ENCODE data around the gene PKP1.

DNA sequence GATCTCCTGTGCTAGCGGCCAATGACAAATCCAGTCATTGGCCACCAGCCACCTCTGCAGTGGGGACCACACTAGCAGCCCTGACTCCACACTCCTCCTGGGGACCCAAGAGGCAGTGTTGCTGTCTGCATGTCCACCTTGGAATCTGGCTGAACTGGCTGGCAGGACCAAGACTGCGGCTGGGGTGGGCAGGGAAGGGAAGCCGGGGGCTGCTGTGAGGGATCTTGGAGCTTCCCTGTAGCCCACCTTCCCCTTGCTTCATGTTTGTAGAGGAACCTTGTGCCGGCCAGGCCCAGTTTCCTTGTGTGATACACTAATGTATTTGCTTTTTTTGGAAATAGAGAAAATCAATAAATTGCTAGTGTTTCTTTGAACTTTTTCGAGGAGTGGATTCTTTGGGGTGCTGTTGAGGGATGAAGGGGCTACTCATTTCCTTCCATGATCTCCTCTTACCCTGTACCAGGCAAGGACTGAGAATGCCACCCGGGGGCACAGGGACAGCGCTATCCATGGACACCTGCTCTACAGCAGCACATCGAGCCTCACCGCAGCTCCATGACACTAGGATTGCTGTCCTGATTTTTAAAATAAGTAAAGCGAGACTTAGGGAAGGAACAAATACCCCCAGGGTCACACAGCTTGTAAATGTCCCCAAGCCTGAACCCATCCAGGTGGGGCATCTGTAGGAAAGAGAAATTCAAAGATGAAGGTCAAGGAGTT lies 49.5 kb downstream of the PKP1 start:
- no peak for TF ChIP-seq CTCF (conservative IDR thresholded peaks at IDR 0.05; ENCODE audit: low read depth in 2 of 2)
- TF ChIP-seq EZH2 (IDR thresholded peaks at IDR 0.05; ENCODE audit: low read depth, unreplicated experiment) = no peak
- no peak for TF ChIP-seq NANOG (IDR thresholded peaks at IDR 0.05; ENCODE audit: borderline replicate concordance)
- no peak for TF ChIP-seq POLR2AphosphoS5 (IDR thresholded peaks at IDR 0.05; ENCODE audit: low read depth)
- TF ChIP-seq CREB1 (CRISPR knock-in tag; IDR thresholded peaks at IDR 0.05; ENCODE audit: low read depth) = no peak
- TF ChIP-seq, protein P1, sequence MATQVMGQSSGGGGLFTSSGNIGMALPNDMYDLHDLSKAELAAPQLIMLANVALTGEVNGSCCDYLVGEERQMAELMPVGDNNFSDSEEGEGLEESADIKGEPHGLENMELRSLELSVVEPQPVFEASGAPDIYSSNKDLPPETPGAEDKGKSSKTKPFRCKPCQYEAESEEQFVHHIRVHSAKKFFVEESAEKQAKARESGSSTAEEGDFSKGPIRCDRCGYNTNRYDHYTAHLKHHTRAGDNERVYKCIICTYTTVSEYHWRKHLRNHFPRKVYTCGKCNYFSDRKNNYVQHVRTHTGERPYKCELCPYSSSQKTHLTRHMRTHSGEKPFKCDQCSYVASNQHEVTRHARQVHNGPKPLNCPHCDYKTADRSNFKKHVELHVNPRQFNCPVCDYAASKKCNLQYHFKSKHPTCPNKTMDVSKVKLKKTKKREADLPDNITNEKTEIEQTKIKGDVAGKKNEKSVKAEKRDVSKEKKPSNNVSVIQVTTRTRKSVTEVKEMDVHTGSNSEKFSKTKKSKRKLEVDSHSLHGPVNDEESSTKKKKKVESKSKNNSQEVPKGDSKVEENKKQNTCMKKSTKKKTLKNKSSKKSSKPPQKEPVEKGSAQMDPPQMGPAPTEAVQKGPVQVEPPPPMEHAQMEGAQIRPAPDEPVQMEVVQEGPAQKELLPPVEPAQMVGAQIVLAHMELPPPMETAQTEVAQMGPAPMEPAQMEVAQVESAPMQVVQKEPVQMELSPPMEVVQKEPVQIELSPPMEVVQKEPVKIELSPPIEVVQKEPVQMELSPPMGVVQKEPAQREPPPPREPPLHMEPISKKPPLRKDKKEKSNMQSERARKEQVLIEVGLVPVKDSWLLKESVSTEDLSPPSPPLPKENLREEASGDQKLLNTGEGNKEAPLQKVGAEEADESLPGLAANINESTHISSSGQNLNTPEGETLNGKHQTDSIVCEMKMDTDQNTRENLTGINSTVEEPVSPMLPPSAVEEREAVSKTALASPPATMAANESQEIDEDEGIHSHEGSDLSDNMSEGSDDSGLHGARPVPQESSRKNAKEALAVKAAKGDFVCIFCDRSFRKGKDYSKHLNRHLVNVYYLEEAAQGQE (IDR thresholded peaks at IDR 0.05; ENCODE audit: unreplicated experiment) = no peak
- TF ChIP-seq EZH2phosphoT487 (IDR thresholded peaks at IDR 0.05; ENCODE audit: unreplicated experiment) = no peak
- TF ChIP-seq ZNF331 (CRISPR knock-in tag; IDR thresholded peaks at IDR 0.05; ENCODE audit: low read depth) = no peak
